A549 (cell line): Measurements from ENCODE around the gene ZC3HAV1.

Experiments
- CHD2 ChIP-seq: fragments of 150-350 bp; IDR thresholded peaks from 2 replicates; pipeline ENCODE4 v1.6.1; 2014; ENCODE audit warnings: low read length; ENCODE audit not compliant: partially characterized antibody
- CHD4 ChIP-seq: fragments of 200-600 bp; sonication (generic); IDR thresholded peaks from 2 replicates; pipeline ENCODE4 v1.6.1; 2016; ENCODE audit warnings: antibody characterized with exemption, mild to moderate bottlenecking, borderline replicate concordance
- CTCF ChIP-seq: fragments of >200 bp; sonication (Bioruptor Twin); formaldehyde crosslinking; IDR thresholded peaks from 3 replicates; pipeline ENCODE4 v1.5.1; 2016
- EP300 ChIP-seq, 2 experiments: fragments of >200 bp; sonication (Bioruptor Twin); formaldehyde crosslinking; IDR thresholded peaks; 2 replicates in 1 of 2; 3 replicates in 1 of 2; pipeline ENCODE4 v1.6.1; 2016 to 2017
- HDAC2 ChIP-seq: fragments of 200-600 bp; sonication (generic); IDR thresholded peaks from 2 replicates; pipeline ENCODE4 v1.6.1; 2016
- JUNB ChIP-seq: fragments of >200 bp; sonication (Bioruptor Twin); formaldehyde crosslinking; IDR thresholded peaks from 2 replicates; pipeline ENCODE4 v1.6.1; 2016
- MYC ChIP-seq: IDR thresholded peaks from 2 replicates; pipeline ENCODE4 v1.6.1; 2012; ENCODE audit warnings: mild to moderate bottlenecking, inconsistent platforms, low read length, improper control_type of control experiment, borderline replicate concordance
- PHF8 ChIP-seq: fragments of 200-600 bp; sonication (generic); IDR thresholded peaks from 2 replicates; pipeline ENCODE4 v1.6.1; 2016; ENCODE audit warnings: low read depth, mild to moderate bottlenecking, antibody characterized with exemption, moderate library complexity, borderline replicate concordance
- POLR2A ChIP-seq: IDR thresholded peaks from 2 replicates; pipeline ENCODE4 v1.6.1; 2012; ENCODE audit warnings: mild to moderate bottlenecking, low read length
- RFX5 ChIP-seq: fragments of 450-650 bp; IDR thresholded peaks from 2 replicates; pipeline ENCODE4 v1.7.1; 2014; ENCODE audit warnings: antibody characterized with exemption, mild to moderate bottlenecking, moderate library complexity
- RNF2 ChIP-seq: fragments of 200-600 bp; sonication (generic); IDR thresholded peaks from 2 replicates; pipeline ENCODE4 v1.6.1; 2016; ENCODE audit warnings: low read depth, mild to moderate bottlenecking, antibody characterized with exemption, moderate library complexity, borderline replicate concordance
- TF ChIP-seq, protein P1 (sequence below): fragments of 150-350 bp; IDR thresholded peaks from 2 replicates; pipeline ENCODE4 v1.6.1; 2014; ENCODE audit warnings: low read depth, mild to moderate bottlenecking, low read length
- TF ChIP-seq, protein P2 (sequence below): fragments of >200 bp; sonication (Bioruptor Twin); formaldehyde crosslinking; IDR thresholded peaks from 2 replicates; pipeline ENCODE4 v1.6.1; 2016

DNA sequence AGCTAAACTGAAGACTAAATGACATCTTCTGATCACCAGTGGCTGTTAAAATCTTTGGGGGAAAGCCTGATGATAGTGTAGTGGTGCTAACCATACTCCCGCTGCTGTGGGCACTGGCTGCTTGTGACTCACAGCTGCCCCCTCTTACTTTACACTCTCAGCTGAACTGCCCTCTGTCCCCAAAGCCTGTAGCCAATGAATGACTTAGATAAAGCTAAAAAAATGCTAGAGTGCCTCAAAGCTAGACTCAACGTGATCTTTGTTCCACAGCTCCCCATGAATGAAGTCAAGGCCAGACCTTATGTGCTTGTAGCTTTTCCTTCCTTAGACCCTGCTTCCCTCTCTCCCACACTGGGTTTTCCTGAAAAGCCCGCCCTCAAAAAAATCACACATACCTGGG lies 80.2 kb downstream of the ZC3HAV1 start:
- TF ChIP-seq, protein P1, sequence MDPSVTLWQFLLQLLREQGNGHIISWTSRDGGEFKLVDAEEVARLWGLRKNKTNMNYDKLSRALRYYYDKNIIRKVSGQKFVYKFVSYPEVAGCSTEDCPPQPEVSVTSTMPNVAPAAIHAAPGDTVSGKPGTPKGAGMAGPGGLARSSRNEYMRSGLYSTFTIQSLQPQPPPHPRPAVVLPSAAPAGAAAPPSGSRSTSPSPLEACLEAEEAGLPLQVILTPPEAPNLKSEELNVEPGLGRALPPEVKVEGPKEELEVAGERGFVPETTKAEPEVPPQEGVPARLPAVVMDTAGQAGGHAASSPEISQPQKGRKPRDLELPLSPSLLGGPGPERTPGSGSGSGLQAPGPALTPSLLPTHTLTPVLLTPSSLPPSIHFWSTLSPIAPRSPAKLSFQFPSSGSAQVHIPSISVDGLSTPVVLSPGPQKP = no peak
- no peak for TF ChIP-seq POLR2A
- no peak for TF ChIP-seq CTCF
- TF ChIP-seq PHF8 = no peak
- no peak for TF ChIP-seq EP300 (IDR thresholded peaks at IDR 0.05)
- no peak for TF ChIP-seq CHD2
- TF ChIP-seq, protein P2, sequence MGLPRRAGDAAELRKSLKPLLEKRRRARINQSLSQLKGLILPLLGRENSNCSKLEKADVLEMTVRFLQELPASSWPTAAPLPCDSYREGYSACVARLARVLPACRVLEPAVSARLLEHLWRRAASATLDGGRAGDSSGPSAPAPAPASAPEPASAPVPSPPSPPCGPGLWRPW = no peak
- TF ChIP-seq RNF2 = no peak
- no peak for TF ChIP-seq JUNB
- TF ChIP-seq CHD4 = no peak
- TF ChIP-seq RFX5 = no peak
- TF ChIP-seq HDAC2 = no peak
- TF ChIP-seq MYC = no peak
